Measurements from ENCODE around the gene PITPNC1.
A peak's percentile ranks its signal among the peaks of the same experiment; 100 is the strongest.
"Not testable (repeated sequence)": the region's sequence is repeated elsewhere in the genome, so short reads cannot be mapped to it uniquely, and the experiment has no call there.

Gene PITPNC1

GRCh38 chr17:67467500-67468455, 90.7 kb downstream of the PITPNC1 start:
- DNase-seq: no peak

- no peak for DNase-seq
Measured at GRCh38 chr17:67469208-67469980, 92.3 kb downstream of the PITPNC1 start.

- DNase-seq: no peak
Measured at GRCh38 chr17:67470163-67470562, 93.1 kb downstream of the PITPNC1 start.

- no peak for DNase-seq
Measured at GRCh38 chr17:67471118-67471517, 94.0 kb downstream of the PITPNC1 start.

GRCh38 chr17:67472606-67473005, 95.5 kb downstream of the PITPNC1 start:
- DNase-seq: not testable (repeated sequence)

- no peak for DNase-seq
Measured at GRCh38 chr17:67474081-67474661, 97.1 kb downstream of the PITPNC1 start.

- DNase-seq: peak; percentile 89
Measured at GRCh38 chr17:67475161-67475937, 98.3 kb downstream of the PITPNC1 start.

GRCh38 chr17:67476787-67477335, 99.8 kb downstream of the PITPNC1 start:
- no peak for DNase-seq

GRCh38 chr17:67477687-67478086, 100.6 kb downstream of the PITPNC1 start:
- peak; percentile 53 for DNase-seq

- peak; percentile 40 for DNase-seq
Measured at GRCh38 chr17:67478401-67479041, 101.4 kb downstream of the PITPNC1 start.

- DNase-seq: no peak
Measured at GRCh38 chr17:67479148-67479547, 102.1 kb downstream of the PITPNC1 start.

- not testable (repeated sequence) for DNase-seq
Measured at GRCh38 chr17:67480959-67481358, 103.9 kb downstream of the PITPNC1 start.

GRCh38 chr17:67481808-67482207, 104.7 kb downstream of the PITPNC1 start:
- DNase-seq: no peak

- no peak for DNase-seq
Measured at GRCh38 chr17:67482764-67483163, 105.7 kb downstream of the PITPNC1 start.

- no peak for DNase-seq
Measured at GRCh38 chr17:67484261-67484660, 107.2 kb downstream of the PITPNC1 start.

- DNase-seq: no peak
Measured at GRCh38 chr17:67485666-67486065, 108.6 kb downstream of the PITPNC1 start.

- no peak for DNase-seq
Measured at GRCh38 chr17:67487506-67487905, 110.4 kb downstream of the PITPNC1 start.

- DNase-seq: no peak
Measured at GRCh38 chr17:67488161-67488560, 111.1 kb downstream of the PITPNC1 start.

GRCh38 chr17:67488768-67489167, 111.7 kb downstream of the PITPNC1 start:
- no peak for DNase-seq

- DNase-seq: no peak
Measured at GRCh38 chr17:67489273-67489672, 112.2 kb downstream of the PITPNC1 start.

- no peak for DNase-seq
Measured at GRCh38 chr17:67490471-67490870, 113.4 kb downstream of the PITPNC1 start.

All from CD4-positive, alpha-beta T cell treated with Interleukin-21 for 1 hour (primary cell).